Activated B cell treated with CpG ODN at 0.5 μM for 24 hours (primary cell): Measurements from ENCODE around the gene PLEKHO2. TPM values are rescaled to one million over a fixed set of nuclear protein-coding genes. Genes with fewer than 3 reads are reported as not detected.

Experiments
- ATAC-seq: fragments of 200-7000 bp; cut with Tn5 transposase; one replicate; pipeline ENCODE4 v1.10.0; 2021; ENCODE audit warnings: low read depth, mild to moderate bottlenecking, moderate library complexity
- CTCF ChIA-PET: fragments of 350-600 bp; sonication (Branson Sonifier 250); formaldehyde crosslinking; loops from one replicate; lab custom pipeline; 2021; ENCODE audit warnings: antibody characterized with exemption; lab: Charles Lee
- POLR2A ChIA-PET: fragments of 350-600 bp; sonication (Branson Sonifier 250); formaldehyde crosslinking; loops from one replicate; lab custom pipeline; 2021; ENCODE audit warnings: antibody characterized with exemption; lab: Charles Lee
- DNase-seq: peaks from one replicate; pipeline ENCODE4 v3.0.0; 2022
- H3K27ac Mint-ChIP-seq: one replicate; pipeline ENCODE4 v1.8.0; 2020; ENCODE audit warnings: mixed read lengths
- H3K27me3 Mint-ChIP-seq: one replicate; pipeline ENCODE4 v1.8.0; 2021; ENCODE audit warnings: mixed read lengths
- H3K36me3 Mint-ChIP-seq: one replicate; pipeline ENCODE4 v1.8.0; 2021; ENCODE audit warnings: low read depth, mixed read lengths
- H3K4me1 Mint-ChIP-seq: one replicate; pipeline ENCODE4 v1.8.0; 2021; ENCODE audit warnings: mixed read lengths
- H3K4me3 Mint-ChIP-seq: one replicate; pipeline ENCODE4 v1.8.0; 2020; ENCODE audit warnings: mild to moderate bottlenecking, mixed read lengths
- H3K9me3 Mint-ChIP-seq: one replicate; pipeline ENCODE4 v1.8.0; 2020; ENCODE audit warnings: mixed read lengths
- CTCF ChIP-seq: fragments of 200-600 bp; IDR thresholded peaks from one replicate; pipeline ENCODE4 v1.8.0; 2022; ENCODE audit warnings: antibody characterized with exemption, mild to moderate bottlenecking
- intact Hi-C: fragments of 100-400 bp; cut with micrococcal nuclease; formaldehyde crosslinking; loops from one replicate; pipeline ENCODE4 v1.15.1; 2024
- total RNA-seq: library from RNA; stranded (reverse); gene quantifications from 2 replicates; pipeline ENCODE4 v1.2.3, GENCODE V29; 2022

Gene PLEKHO2
- total RNA-seq, 1 donor from 2014 or later, result 38.1 TPM

DNA sequence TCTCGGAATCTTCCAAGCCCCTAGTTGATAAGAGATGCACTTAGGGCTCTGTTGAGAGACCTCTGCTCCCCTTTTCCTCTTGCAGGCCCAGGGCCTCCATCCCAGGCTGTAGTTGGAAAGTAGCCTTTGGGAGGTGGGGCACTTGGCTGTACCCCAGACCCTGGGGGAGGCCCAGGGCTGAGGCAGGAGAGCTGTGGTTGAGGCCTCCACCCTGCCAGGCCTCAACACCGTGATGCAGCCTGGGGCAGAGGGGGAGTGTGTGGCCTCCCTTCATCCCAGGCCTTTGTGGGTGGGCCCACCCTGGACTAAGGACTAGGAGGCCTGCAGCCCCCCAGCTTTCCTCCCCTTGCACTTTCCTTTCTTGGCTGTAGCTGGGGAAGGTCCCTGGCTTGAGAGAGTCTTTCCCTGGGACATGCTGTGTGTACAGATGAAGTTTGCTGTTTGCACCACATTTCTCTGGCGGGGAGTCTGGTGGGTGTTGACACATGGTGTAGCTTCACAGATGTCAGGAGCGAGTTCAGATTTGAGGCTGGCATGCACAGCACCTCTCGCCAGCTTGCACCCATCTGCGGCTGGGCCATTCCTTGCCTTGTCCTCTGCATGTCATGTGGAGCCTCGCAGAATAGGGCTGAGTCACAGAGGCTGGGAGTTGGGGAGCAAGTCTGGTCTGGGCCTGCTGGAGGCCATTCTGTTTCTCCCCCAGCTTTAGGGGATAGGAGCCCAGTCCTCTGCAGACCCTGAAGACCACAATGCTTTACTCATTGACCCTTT lies 13.7 kb downstream of the PLEKHO2 start:
- Mint-ChIP-seq H3K36me3 (peaks cover 92% of the 10 kb centered on the region), H3K4me3 (no peak overlapping the region), H3K9me3 (no peaks in the 10 kb centered on the region), H3K27me3 (no peaks in the 10 kb centered on the region), H3K27ac (no peak overlapping the region), H3K4me1 (peaks cover 65% of the 10 kb centered on the region)
- ATAC-seq (no peak), DNase-seq (no peak)
- intact Hi-C loops, result no loop called here
- no peak for TF ChIP-seq CTCF
- ChIA-PET POLR2A (interaction anchor here (0.7 to 4.0 kb wide), 3 partner anchors 9 to 39 kb away, joined by 3 to 19 read pairs (median 4); no protein-coding TSS in a partner anchor), CTCF (no interaction called here)

- Mint-ChIP-seq H3K9me3 (no peaks in the 10 kb centered on the region), H3K27ac (peak overlapping the region; percentile 61), H3K36me3 (peaks cover 91% of the 10 kb centered on the region), H3K27me3 (no peaks in the 10 kb centered on the region), H3K4me1 (peaks cover 53% of the 10 kb centered on the region), H3K4me3 (peak overlapping the region; percentile 28)
- POLR2A ChIA-PET, result interaction anchor here (0.9 to 4.0 kb wide), 3 partner anchors 8 to 38 kb away, joined by 3 to 19 read pairs (median 4); no protein-coding TSS in a partner anchor
- DNase-seq (no peak), ATAC-seq (no peak)
- no peak for TF ChIP-seq CTCF
- CTCF ChIA-PET, result interaction anchor here (0.6 to 1.7 kb wide), 3 partner anchors 13 to 44 kb away, joined by 3 to 5 read pairs (median 3); no protein-coding TSS in a partner anchor
- intact Hi-C loops, result no loop called here
These were observed 14.9 kb downstream of the PLEKHO2 start for GRCh38 chr15:64856429-64857145.

GRCh38 chr15:64857421-64857820 lies 15.7 kb downstream of the PLEKHO2 start:
- Mint-ChIP-seq H3K4me1 (peaks cover 50% of the 10 kb centered on the region), H3K27ac (peak overlapping the region; percentile 61), H3K9me3 (no peaks in the 10 kb centered on the region), H3K4me3 (no peak overlapping the region), H3K27me3 (no peaks in the 10 kb centered on the region), H3K36me3 (peaks cover 91% of the 10 kb centered on the region)
- intact Hi-C loops, result no loop called here
- DNase-seq (no peak), ATAC-seq (no peak)
- TF ChIP-seq CTCF, result no peak
- ChIA-PET POLR2A (interaction anchor here (0.8 to 4.0 kb wide), 2 partner anchors 11 to 37 kb away, joined by 3 to 19 read pairs; no protein-coding TSS in a partner anchor), CTCF (interaction anchor here (1.4 to 1.7 kb wide), 2 partner anchors 13 to 38 kb away, joined by 3 to 5 read pairs; no protein-coding TSS in a partner anchor)

DNA sequence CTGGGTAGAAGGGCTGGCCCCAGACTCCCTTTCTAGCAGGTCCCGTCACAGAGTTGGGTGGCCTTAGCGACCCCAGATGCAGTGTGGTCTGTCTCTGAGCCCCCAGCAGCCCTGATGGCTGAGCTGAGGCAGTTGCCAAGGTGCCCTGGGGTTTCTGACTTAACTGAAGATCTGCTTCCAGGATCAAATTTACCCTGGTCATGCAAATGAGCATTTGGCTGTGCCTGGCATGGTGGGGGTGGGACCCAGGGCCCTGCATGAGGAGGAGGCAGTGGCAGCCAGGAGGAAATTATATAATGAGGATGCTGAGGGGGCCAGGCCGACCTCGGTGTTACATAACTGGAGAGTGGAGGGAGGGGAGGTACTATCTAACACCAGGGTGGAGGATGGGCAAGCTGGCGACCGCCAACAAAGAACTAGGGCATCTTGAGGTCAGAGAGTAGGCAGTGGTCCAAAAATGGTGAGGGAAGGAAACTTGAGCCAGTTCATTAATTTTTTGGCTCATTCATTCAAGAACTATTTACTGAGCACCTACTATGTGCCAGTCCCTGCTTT lies 16.4 kb downstream of the PLEKHO2 start:
- Mint-ChIP-seq H3K36me3 (peaks cover 92% of the 10 kb centered on the region), H3K27ac (peak overlapping the region; percentile 50), H3K4me3 (no peak overlapping the region), H3K9me3 (no peaks in the 10 kb centered on the region), H3K4me1 (peaks cover 52% of the 10 kb centered on the region), H3K27me3 (no peaks in the 10 kb centered on the region)
- ATAC-seq (no peak), DNase-seq (no peak)
- intact Hi-C loops, result no loop called here
- ChIA-PET POLR2A (interaction anchor here (0.8 to 4.0 kb wide), 2 partner anchors 12 to 37 kb away, joined by 3 to 19 read pairs; no protein-coding TSS in a partner anchor), CTCF (interaction anchor here (1.4 kb wide), 1 partner anchor 37 kb away, joined by 3 read pairs; no protein-coding TSS in a partner anchor)
- TF ChIP-seq CTCF, result no peak
